WI38 (cell line): ENCODE data around the gene RELL2.

Source experiments
- H3K4me3 ChIP-seq: 2 replicates; pipeline ENCODE4 v1.5.1; 2011; ENCODE audit warnings: low read depth, mild to moderate bottlenecking, control low read depth, low read length
- CTCF ChIP-seq: IDR thresholded peaks from 2 replicates; pipeline ENCODE4 v1.5.1; 2012; ENCODE audit warnings: low read depth, mild to moderate bottlenecking, control low read depth, low read length

RELL2 gene

DNA sequence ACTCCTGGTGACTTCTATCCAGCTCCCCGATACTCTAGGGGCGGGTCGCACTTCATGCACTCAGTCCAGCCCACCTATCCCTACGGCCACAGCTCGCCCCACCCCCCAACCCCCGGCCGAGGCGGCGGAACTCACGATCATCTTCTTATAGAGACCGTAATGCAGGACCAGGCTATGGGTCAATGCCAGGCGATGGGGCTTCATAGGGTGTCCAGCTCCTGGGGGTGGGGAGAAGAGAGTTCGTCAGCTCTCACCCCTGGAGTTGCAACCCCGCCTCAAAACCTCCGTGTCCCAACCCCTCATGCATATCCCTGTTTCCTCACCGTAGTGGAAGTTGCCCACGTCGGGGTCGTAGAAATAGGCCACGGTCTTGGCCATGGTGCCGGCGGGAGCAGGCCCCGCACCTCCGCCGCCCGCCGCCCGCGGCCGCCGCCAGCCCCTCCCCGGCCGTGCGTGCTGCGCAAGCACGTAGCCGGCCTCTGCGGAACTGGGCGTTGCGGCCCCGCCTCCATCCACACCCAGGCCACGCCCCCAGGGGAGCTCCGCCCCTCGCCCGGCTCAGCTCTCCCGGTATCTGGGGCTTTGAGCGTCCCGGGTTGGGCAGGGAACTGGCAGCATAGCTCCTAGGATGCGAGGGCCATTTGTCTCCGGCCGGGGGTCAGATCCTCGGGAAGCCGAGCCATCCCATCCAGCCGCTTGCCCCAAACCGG lies at the start of gene RELL2, which contains the start of gene HDAC3:
Gene RELL2, plus strand, starts transcription at position 585 of the 710 bp plus-strand sequence. CDS start 1,229 bp downstream, outside the sequence.
Gene HDAC3, minus strand, starts transcription at position 437 of the 710 bp plus-strand sequence. Its CDS starts 59 bp downstream, at position 378.
- no peak for TF ChIP-seq CTCF
- peak within 1 kb of the TSS; percentile 97 for H3K4me3 ChIP-seq

- H3K4me3 ChIP-seq = no peak overlapping the region
- TF ChIP-seq CTCF = no peak
Measured at GRCh38 chr5:141590127-141590526, 46.7 kb upstream of the RELL2 start.

- TF ChIP-seq CTCF = no peak
- no peak overlapping the region for H3K4me3 ChIP-seq
Measured at GRCh38 chr5:141596867-141597266, 39.9 kb upstream of the RELL2 start.

GRCh38 chr5:141597394-141597793 lies 39.4 kb upstream of the RELL2 start:
- no peak overlapping the region for H3K4me3 ChIP-seq

GRCh38 chr5:141597814-141598213 lies 39.0 kb upstream of the RELL2 start:
- H3K4me3 ChIP-seq = no peak overlapping the region
- TF ChIP-seq CTCF = no peak

More at GRCh38 chr5:141597394-141597793, 39.4 kb upstream of the RELL2 start:
- TF ChIP-seq CTCF = no peak

GRCh38 chr5:141598391-141599345 lies 38.1 kb upstream of the RELL2 start:
- TF ChIP-seq CTCF = no peak
- no peak overlapping the region for H3K4me3 ChIP-seq
